H9 (cell line): ENCODE data around the gene KCNQ2. TPM values are rescaled to one million over a fixed set of nuclear protein-coding genes. Genes with fewer than 3 reads are reported as not detected.

Experiments used
- DNase-seq: peaks from one replicate; pipeline ENCODE4 v3.0.0-alpha.2; 2017
- H2AFZ ChIP-seq: one replicate; pipeline ENCODE4 v1.6.1; 2013; ENCODE audit warnings: mild to moderate bottlenecking, low read length, control low read depth, moderate library complexity
- H2AK5ac ChIP-seq: 2 replicates; pipeline ENCODE4 v1.6.1; 2013; ENCODE audit warnings: low read length, control low read depth, mixed read lengths; ENCODE audit not compliant: insufficient read length
- H2BK120ac ChIP-seq: one replicate; pipeline ENCODE4 v1.6.1; 2013; ENCODE audit warnings: low read depth, mild to moderate bottlenecking, low read length, control low read depth, inconsistent platforms; ENCODE audit not compliant: poor library complexity, severe bottlenecking
- H2BK12ac ChIP-seq: 2 replicates; pipeline ENCODE4 v1.6.1; 2013; ENCODE audit warnings: low read length, control low read depth, mixed read lengths, low read depth; ENCODE audit not compliant: insufficient read length
- H2BK15ac ChIP-seq: 2 replicates; pipeline ENCODE4 v1.6.1; 2013; ENCODE audit warnings: low read depth, low read length, control low read depth
- H2BK20ac ChIP-seq: one replicate; pipeline ENCODE4 v1.6.1; 2013; ENCODE audit warnings: low read depth, mild to moderate bottlenecking, low read length, control low read depth, inconsistent platforms; ENCODE audit not compliant: poor library complexity, severe bottlenecking
- H2BK5ac ChIP-seq: 2 replicates; pipeline ENCODE4 v1.6.1; 2013; ENCODE audit warnings: low read length, control low read depth, mixed read lengths; ENCODE audit not compliant: insufficient read length
- H3K14ac ChIP-seq: 2 replicates; pipeline ENCODE4 v1.6.1; 2013; ENCODE audit warnings: low read length, control low read depth; ENCODE audit not compliant: insufficient read depth
- H3K18ac ChIP-seq: 2 replicates; pipeline ENCODE4 v1.6.1; 2013; ENCODE audit warnings: low read depth, mild to moderate bottlenecking, mixed read lengths, low read length, control low read depth; ENCODE audit not compliant: insufficient read length
- H3K23ac ChIP-seq: 2 replicates; pipeline ENCODE4 v1.6.1; 2013; ENCODE audit warnings: low read length, control low read depth, mixed read lengths, low read depth; ENCODE audit not compliant: insufficient read length
- H3K23me2 ChIP-seq: 2 replicates; pipeline ENCODE4 v1.6.1; 2013; ENCODE audit warnings: low read depth, mild to moderate bottlenecking, mixed read lengths, low read length, control low read depth; ENCODE audit not compliant: insufficient read length, poor library complexity, severe bottlenecking
- H3K27ac ChIP-seq: 2 replicates; pipeline ENCODE4 v1.5.1; 2013; ENCODE audit warnings: low read length, control low read depth, mixed read lengths, low read depth; ENCODE audit not compliant: insufficient read length
- H3K27me3 ChIP-seq: 2 replicates; pipeline ENCODE4 v1.6.1; 2013; ENCODE audit warnings: low read length, control low read depth, inconsistent platforms; ENCODE audit not compliant: insufficient read depth
- H3K4ac ChIP-seq: 2 replicates; pipeline ENCODE4 v1.6.1; 2013; ENCODE audit warnings: low read depth, mild to moderate bottlenecking, control low read depth, inconsistent platforms, low read length, moderate library complexity
- H3K4me1 ChIP-seq: 2 replicates; pipeline ENCODE4 v1.6.1; 2013; ENCODE audit warnings: low read length, control low read depth, inconsistent platforms; ENCODE audit not compliant: insufficient read depth
- H3K4me2 ChIP-seq: 2 replicates; pipeline ENCODE4 v1.6.1; 2013; ENCODE audit warnings: low read length, control low read depth, mixed read lengths; ENCODE audit not compliant: insufficient read length, insufficient read depth
- H3K56ac ChIP-seq: 2 replicates; pipeline ENCODE4 v1.6.1; 2013; ENCODE audit warnings: low read depth, mild to moderate bottlenecking, mixed read lengths, low read length, control low read depth; ENCODE audit not compliant: insufficient read length
- H3K79me1 ChIP-seq: 2 replicates; pipeline ENCODE4 v1.6.1; 2013; ENCODE audit warnings: low read depth, mild to moderate bottlenecking, moderate library complexity, low read length, control low read depth, inconsistent platforms; ENCODE audit not compliant: insufficient read depth, poor library complexity, severe bottlenecking
- H3K79me2 ChIP-seq: 2 replicates; pipeline ENCODE4 v1.6.1; 2013; ENCODE audit warnings: low read length, control low read depth, inconsistent platforms; ENCODE audit not compliant: insufficient read depth
- H3K9ac ChIP-seq: 2 replicates; pipeline ENCODE4 v1.6.1; 2013; ENCODE audit warnings: low read length, control low read depth, mixed read lengths; ENCODE audit not compliant: insufficient read length; ENCODE audit errors: extremely low read depth
- H3K9me3 ChIP-seq: one replicate; pipeline ENCODE4 v1.6.1; 2013; ENCODE audit warnings: low read depth, low read length, inconsistent platforms; ENCODE audit not compliant: control insufficient read depth
- H3T11ph ChIP-seq: one replicate; pipeline ENCODE4 v1.6.1; 2013; ENCODE audit warnings: mild to moderate bottlenecking, low read length, control low read depth, inconsistent platforms
- H4K20me1 ChIP-seq: one replicate; pipeline ENCODE4 v1.6.1; 2013; ENCODE audit not compliant: control insufficient read depth, insufficient read length, insufficient read depth
- H4K5ac ChIP-seq: 2 replicates; pipeline ENCODE4 v1.6.1; 2013; ENCODE audit warnings: low read depth, mild to moderate bottlenecking, mixed read lengths, low read length, control low read depth; ENCODE audit not compliant: insufficient read length
- H4K8ac ChIP-seq: replicated peaks from 2 replicates; pipeline ENCODE4 v1.6.1; 2013; ENCODE audit warnings: low read length, control low read depth, mixed read lengths, low read depth; ENCODE audit not compliant: insufficient read length
- H4K91ac ChIP-seq: 2 replicates; pipeline ENCODE4 v1.6.1; 2013; ENCODE audit warnings: low read depth, mild to moderate bottlenecking, moderate library complexity, mixed read lengths, low read length, control low read depth; ENCODE audit not compliant: insufficient read length
- H3K27ac Mint-ChIP-seq, 3 experiments: 2 replicates in 2 of 3; 3 replicates in 1 of 3; pipeline ENCODE4 v1.8.0; 2020 to 2021; ENCODE audit warnings: mixed read lengths in 3 of 3, mild to moderate bottlenecking in 1 of 3, moderate library complexity in 1 of 3
- H3K27me3 Mint-ChIP-seq: 2 replicates; pipeline ENCODE4 v1.8.0; 2021; ENCODE audit warnings: low read depth, mild to moderate bottlenecking, moderate library complexity, mixed read lengths
- H3K36me3 Mint-ChIP-seq, 3 experiments: 2 replicates in 2 of 3; 3 replicates in 1 of 3; pipeline ENCODE4 v1.8.0; 2020 to 2021; ENCODE audit warnings: low read depth in 3 of 3, mixed read lengths in 3 of 3; ENCODE audit not compliant: insufficient read depth in 1 of 3
- H3K4me1 Mint-ChIP-seq, 2 experiments: 2 replicates each; pipeline ENCODE4 v1.8.0; 2020; ENCODE audit warnings: mixed read lengths in 2 of 2
- H3K4me3 Mint-ChIP-seq, 2 experiments: 2 replicates in 1 of 2; 3 replicates in 1 of 2; pipeline ENCODE4 v1.8.0; 2020 to 2021; ENCODE audit warnings: mild to moderate bottlenecking in 2 of 2, mixed read lengths in 2 of 2, moderate library complexity in 1 of 2
- H3K9me3 Mint-ChIP-seq, 2 experiments: 2 replicates in 1 of 2; 3 replicates in 1 of 2; pipeline ENCODE4 v1.8.0; 2020; ENCODE audit warnings: mild to moderate bottlenecking in 2 of 2, mixed read lengths in 2 of 2, moderate library complexity in 1 of 2
- WGBS: extraction: QIAGEN DNeasy Blood & Tissue Kit; methylation state at CpG from one replicate; pipeline ENCODE4 v1.1.7; 2013; ENCODE audit warnings: missing lambda C conversion rate, low lambda C conversion rate, mixed read lengths; ENCODE audit not compliant: insufficient read length; ENCODE audit errors: extremely low coverage; 5-methylcytosine and 5-hydroxymethylcytosine counted together
- total RNA-seq: library from RNA; stranded (reverse); gene quantifications from 2 replicates; pipeline ENCODE4 v1.2.1, GENCODE V29; 2021
- TF ChIP-seq, protein P1 (sequence below): fragments of 200-600 bp; sonication (generic); conservative IDR thresholded peaks from 3 replicates; pipeline ENCODE4 v1.8.0; 2021; ENCODE audit warnings: antibody characterized with exemption, mild to moderate bottlenecking

The KCNQ2 gene
- total RNA-seq, 1 experiment from 2014 or later = 69.2 TPM

- Histone ChIP-seq H4K5ac (no peak overlapping the region), H3K23ac (no peak overlapping the region), H2BK120ac (no peak overlapping the region), H3K4me2 (no peak overlapping the region), H3K27me3 (no peaks in the 10 kb centered on the region), H4K20me1 (no peaks in the 10 kb centered on the region), H4K8ac (no peak overlapping the region), H2BK15ac (no peak overlapping the region), H3K18ac (no peak overlapping the region), H3T11ph (no peak overlapping the region), H3K79me2 (peaks cover 2% of the 10 kb centered on the region; the same call in 1 of the 2 replicates), H3K23me2 (no peaks in the 10 kb centered on the region), H3K4me1 (no peaks in the 10 kb centered on the region; the same call in 1 of the 2 replicates), H3K27ac (no peak overlapping the region), H2BK20ac (no peak overlapping the region), H4K91ac (no peak overlapping the region), H2BK12ac (no peak overlapping the region), H2AFZ (no peak overlapping the region), H2AK5ac (no peak overlapping the region), H3K79me1 (peaks cover 3% of the 10 kb centered on the region), H3K14ac (no peak overlapping the region), H3K4ac (no peak overlapping the region), H3K9me3 (no peaks in the 10 kb centered on the region), H3K9ac (no peak overlapping the region), H2BK5ac (no peak overlapping the region), H3K56ac (no peak overlapping the region)
- TF ChIP-seq, protein P1, sequence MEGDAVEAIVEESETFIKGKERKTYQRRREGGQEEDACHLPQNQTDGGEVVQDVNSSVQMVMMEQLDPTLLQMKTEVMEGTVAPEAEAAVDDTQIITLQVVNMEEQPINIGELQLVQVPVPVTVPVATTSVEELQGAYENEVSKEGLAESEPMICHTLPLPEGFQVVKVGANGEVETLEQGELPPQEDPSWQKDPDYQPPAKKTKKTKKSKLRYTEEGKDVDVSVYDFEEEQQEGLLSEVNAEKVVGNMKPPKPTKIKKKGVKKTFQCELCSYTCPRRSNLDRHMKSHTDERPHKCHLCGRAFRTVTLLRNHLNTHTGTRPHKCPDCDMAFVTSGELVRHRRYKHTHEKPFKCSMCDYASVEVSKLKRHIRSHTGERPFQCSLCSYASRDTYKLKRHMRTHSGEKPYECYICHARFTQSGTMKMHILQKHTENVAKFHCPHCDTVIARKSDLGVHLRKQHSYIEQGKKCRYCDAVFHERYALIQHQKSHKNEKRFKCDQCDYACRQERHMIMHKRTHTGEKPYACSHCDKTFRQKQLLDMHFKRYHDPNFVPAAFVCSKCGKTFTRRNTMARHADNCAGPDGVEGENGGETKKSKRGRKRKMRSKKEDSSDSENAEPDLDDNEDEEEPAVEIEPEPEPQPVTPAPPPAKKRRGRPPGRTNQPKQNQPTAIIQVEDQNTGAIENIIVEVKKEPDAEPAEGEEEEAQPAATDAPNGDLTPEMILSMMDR = no peak
- Mint-ChIP-seq H3K4me1 (peaks cover 22 to 41% of the 10 kb centered on the region in 2 experiments), H3K9me3 (no peaks in the 10 kb centered on the region), H3K27ac (no peak overlapping the region), H3K4me3 (no peak overlapping the region; a peak in 1 of 5 replicates), H3K36me3 (peaks cover 0 to 9% (median 0%) of the 10 kb centered on the region in 3 experiments; a peak in 1 of 7 replicates), H3K27me3 (no peaks in the 10 kb centered on the region; the same call in 1 of the 2 replicates)
- WGBS = no CpG with 5 or more reads among the region's 17 CpGs
- no peak for DNase-seq
Measured at GRCh38 chr20:63457737-63458136, 14.7 kb downstream of the KCNQ2 start.
